Measurements from ENCODE around the gene NACC2. TPM values are rescaled to one million over a fixed set of nuclear protein-coding genes. Genes with fewer than 3 reads are reported as not detected.
A peak's percentile ranks its signal among the peaks of the same experiment; 100 is the strongest.

The NACC2 gene
- total and polyA plus RNA-seq, 9 of the 15 experiments (the other 6 are each of a cell fraction or from before 2014, with no cell fraction given): 0.70 to 25.1 (median 5.6) TPM

GRCh38 chr9:135971892-135972291 lies 123.2 kb downstream of the NACC2 start (continued):
- TF ChIP-seq, protein P1, sequence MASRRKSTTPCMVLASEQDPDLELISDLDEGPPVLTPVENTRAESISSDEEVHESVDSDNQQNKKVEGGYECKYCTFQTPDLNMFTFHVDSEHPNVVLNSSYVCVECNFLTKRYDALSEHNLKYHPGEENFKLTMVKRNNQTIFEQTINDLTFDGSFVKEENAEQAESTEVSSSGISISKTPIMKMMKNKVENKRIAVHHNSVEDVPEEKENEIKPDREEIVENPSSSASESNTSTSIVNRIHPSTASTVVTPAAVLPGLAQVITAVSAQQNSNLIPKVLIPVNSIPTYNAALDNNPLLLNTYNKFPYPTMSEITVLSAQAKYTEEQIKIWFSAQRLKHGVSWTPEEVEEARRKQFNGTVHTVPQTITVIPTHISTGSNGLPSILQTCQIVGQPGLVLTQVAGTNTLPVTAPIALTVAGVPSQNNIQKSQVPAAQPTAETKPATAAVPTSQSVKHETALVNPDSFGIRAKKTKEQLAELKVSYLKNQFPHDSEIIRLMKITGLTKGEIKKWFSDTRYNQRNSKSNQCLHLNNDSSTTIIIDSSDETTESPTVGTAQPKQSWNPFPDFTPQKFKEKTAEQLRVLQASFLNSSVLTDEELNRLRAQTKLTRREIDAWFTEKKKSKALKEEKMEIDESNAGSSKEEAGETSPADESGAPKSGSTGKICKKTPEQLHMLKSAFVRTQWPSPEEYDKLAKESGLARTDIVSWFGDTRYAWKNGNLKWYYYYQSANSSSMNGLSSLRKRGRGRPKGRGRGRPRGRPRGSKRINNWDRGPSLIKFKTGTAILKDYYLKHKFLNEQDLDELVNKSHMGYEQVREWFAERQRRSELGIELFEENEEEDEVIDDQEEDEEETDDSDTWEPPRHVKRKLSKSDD (conservative IDR thresholded peaks at IDR 0.05; ENCODE audit: low read length): no peak
- TF ChIP-seq FOXP1 (CRISPR knock-in tag; IDR thresholded peaks at IDR 0.05) (peak; percentile 97), CSDE1 (IDR thresholded peaks at IDR 0.05) (no peak), NBN (IDR thresholded peaks at IDR 0.05; ENCODE audit: low read depth) (no peak), ZFX (CRISPR knock-in tag; IDR thresholded peaks at IDR 0.05) (peak; percentile 42), ARHGAP35 (IDR thresholded peaks at IDR 0.05; ENCODE audit: partially characterized antibody) (no peak), ZNF830 (CRISPR knock-in tag; IDR thresholded peaks at IDR 0.05) (no peak), PHB (CRISPR knock-in tag; IDR thresholded peaks at IDR 0.05) (no peak), STAT5A (IDR thresholded peaks at IDR 0.05; ENCODE audit: borderline replicate concordance, low read length) (no peak), ZNF778 (CRISPR knock-in tag; IDR thresholded peaks at IDR 0.05) (no peak), ZNF518B (CRISPR knock-in tag; IDR thresholded peaks at IDR 0.05) (no peak), ETS1 (conservative IDR thresholded peaks at IDR 0.05; ENCODE audit: control insufficient read depth, low read depth, low read length) (peak; percentile 90), KLF1 (tag; IDR thresholded peaks at IDR 0.05) (peak; percentile 96), E2F1 (CRISPR knock-in tag; IDR thresholded peaks at IDR 0.05) (peak; percentile 90)
- TF ChIP-seq, protein P2, sequence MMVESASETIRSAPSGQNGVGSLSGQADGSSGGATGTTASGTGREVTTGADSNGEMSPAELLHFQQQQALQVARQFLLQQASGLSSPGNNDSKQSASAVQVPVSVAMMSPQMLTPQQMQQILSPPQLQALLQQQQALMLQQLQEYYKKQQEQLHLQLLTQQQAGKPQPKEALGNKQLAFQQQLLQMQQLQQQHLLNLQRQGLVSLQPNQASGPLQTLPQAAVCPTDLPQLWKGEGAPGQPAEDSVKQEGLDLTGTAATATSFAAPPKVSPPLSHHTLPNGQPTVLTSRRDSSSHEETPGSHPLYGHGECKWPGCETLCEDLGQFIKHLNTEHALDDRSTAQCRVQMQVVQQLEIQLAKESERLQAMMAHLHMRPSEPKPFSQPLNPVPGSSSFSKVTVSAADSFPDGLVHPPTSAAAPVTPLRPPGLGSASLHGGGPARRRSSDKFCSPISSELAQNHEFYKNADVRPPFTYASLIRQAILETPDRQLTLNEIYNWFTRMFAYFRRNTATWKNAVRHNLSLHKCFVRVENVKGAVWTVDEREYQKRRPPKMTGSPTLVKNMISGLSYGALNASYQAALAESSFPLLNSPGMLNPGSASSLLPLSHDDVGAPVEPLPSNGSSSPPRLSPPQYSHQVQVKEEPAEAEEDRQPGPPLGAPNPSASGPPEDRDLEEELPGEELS (CRISPR knock-in tag; IDR thresholded peaks at IDR 0.05; ENCODE audit: borderline replicate concordance): peak; percentile 92; the same call in 1 of the 2 replicates
- TF ChIP-seq, protein P3, sequence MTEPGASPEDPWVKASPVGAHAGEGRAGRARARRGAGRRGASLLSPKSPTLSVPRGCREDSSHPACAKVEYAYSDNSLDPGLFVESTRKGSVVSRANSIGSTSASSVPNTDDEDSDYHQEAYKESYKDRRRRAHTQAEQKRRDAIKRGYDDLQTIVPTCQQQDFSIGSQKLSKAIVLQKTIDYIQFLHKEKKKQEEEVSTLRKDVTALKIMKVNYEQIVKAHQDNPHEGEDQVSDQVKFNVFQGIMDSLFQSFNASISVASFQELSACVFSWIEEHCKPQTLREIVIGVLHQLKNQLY (CRISPR knock-in tag; conservative IDR thresholded peaks at IDR 0.05): 0 out of 4 replicates have a peak, but pooled peaks of 1 of the 2 experiments have one; percentile 91

All from K562 (cell line).